Measurements from ENCODE around the gene FAM118B.

- TF ChIP-seq CTCF (IDR thresholded peaks at IDR 0.05) (no peak), POLR2A (IDR thresholded peaks at IDR 0.05) (no peak)
These were observed 20.1 kb upstream of the FAM118B start for GRCh38 chr11:126191379-126192073.

Data from body of pancreas (tissue), 4 donors.